C4-2B (cell line): ENCODE measurements around the gene INSIG1.

Source experiments
- ZFX ChIP-seq: fragments of 450-650 bp; IDR thresholded peaks from 2 replicates; pipeline ENCODE4 v1.6.1; 2017
- TF ChIP-seq, protein P1 (sequence below): fragments of 450-650 bp; conservative IDR thresholded peaks from 2 replicates; pipeline ENCODE4 v1.5.1; 2017; ENCODE audit warnings: mild to moderate bottlenecking

DNA sequence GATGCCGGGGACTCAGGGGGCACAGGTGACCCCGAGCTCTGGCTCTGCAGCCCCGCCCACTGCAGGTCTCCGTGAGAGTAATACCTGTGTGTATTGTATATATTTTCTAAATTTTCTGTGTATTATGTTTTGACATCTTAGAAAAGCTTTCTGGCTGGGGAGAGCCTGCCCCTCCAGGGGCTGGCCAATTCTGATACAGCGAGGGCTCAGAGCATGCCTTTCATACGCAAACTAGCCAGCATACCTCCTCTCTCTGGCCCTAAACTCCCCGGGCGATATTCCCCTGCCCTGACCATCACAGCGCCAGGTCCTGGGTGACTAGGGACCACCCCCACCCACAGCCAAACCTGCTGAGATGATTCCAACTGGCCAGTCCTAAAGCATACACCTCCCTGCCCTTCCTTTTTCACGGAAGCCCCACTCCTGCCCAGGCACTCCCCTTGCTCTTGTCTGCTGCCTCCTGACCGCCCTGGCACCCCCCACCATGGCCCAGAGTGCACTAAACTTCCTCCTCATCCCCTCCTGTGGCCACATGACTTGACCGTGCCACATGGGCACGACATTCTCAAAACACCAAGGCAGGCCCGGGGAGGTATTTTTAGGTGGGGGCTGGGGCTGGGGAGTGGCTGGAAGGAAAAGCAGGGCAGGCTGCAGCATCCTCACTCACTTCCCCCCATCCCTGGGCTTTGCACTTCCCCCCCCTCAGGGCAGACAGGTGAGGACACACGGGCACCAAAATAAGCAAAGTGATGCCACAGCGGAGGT, 61.5 kb downstream of the INSIG1 start:
- TF ChIP-seq, protein P1, sequence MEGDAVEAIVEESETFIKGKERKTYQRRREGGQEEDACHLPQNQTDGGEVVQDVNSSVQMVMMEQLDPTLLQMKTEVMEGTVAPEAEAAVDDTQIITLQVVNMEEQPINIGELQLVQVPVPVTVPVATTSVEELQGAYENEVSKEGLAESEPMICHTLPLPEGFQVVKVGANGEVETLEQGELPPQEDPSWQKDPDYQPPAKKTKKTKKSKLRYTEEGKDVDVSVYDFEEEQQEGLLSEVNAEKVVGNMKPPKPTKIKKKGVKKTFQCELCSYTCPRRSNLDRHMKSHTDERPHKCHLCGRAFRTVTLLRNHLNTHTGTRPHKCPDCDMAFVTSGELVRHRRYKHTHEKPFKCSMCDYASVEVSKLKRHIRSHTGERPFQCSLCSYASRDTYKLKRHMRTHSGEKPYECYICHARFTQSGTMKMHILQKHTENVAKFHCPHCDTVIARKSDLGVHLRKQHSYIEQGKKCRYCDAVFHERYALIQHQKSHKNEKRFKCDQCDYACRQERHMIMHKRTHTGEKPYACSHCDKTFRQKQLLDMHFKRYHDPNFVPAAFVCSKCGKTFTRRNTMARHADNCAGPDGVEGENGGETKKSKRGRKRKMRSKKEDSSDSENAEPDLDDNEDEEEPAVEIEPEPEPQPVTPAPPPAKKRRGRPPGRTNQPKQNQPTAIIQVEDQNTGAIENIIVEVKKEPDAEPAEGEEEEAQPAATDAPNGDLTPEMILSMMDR = no peak
- TF ChIP-seq ZFX = no peak
